NB4 (cell line): ENCODE results near the gene TPM2.

ENCODE experiments used
- CTCF ChIP-seq: IDR thresholded peaks from one replicate; pipeline ENCODE4 v1.5.1; 2012; ENCODE audit warnings: low read depth, low read length
- POLR2A ChIP-seq: IDR thresholded peaks from 2 replicates; pipeline ENCODE4 v1.6.1; 2011; ENCODE audit warnings: mild to moderate bottlenecking; ENCODE audit not compliant: insufficient read length; ENCODE audit errors: extremely low read depth

GRCh38 chr9:35675732-35676392, 13.9 kb downstream of the TPM2 start:
- TF ChIP-seq POLR2A (no peak), CTCF (no peak)
